GM18873 (cell line): ENCODE results near the gene KATNIP.

Source experiments
- ATAC-seq: cut with Tn5 transposase; IDR thresholded peaks from one replicate; pipeline ENCODE4 v1.9.1; 2021; ENCODE audit warnings: mild to moderate bottlenecking, moderate library complexity, moderate number of reproducible peaks; ENCODE audit not compliant: unreplicated experiment, low FRiP score

KATNIP gene

GRCh38 chr16:27576729-27577128 is 26.8 kb downstream of the KATNIP start:
- no peak for ATAC-seq

DNA sequence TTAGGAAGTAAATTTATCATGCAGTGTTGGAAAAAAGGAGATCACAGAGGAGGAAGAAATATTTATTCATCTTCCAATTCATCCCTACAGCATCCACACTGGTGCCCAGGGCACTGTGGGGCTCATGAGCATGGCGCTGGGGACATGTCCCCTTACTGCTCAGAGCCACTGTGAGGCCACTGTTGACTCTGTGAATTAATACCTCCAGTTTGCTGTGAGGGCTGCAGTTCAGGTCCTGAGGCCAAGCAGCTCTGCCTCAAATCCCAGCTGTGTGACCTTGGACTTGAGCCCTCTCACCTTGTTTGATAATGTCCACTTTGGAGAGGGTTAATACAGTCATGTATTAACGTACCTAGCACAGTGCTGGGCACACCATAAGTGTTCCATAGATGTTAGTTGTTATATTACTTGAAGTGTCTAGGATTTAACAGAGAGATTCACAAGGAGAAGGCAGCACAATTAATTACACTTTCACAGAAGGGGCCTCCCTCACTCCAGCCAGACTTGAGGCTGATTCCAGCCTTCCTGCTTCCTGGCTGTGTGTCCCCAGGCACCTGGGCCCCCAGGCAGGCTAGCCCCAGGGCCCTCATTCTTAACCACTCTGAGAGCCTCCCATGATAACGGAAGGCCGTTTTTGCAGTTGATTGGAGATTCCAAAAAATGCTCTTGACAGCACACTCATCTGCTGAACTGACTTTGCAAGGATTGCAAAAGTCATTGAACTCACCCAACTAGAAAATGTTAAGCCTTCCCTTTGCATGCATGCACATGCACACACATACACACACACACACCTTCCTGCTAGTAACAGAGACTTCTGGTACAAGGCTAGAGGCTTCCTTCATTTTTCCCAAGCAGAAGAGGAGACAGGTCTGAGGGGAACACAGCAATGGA is 29.4 kb downstream of the KATNIP start:
- no peak for ATAC-seq

DNA sequence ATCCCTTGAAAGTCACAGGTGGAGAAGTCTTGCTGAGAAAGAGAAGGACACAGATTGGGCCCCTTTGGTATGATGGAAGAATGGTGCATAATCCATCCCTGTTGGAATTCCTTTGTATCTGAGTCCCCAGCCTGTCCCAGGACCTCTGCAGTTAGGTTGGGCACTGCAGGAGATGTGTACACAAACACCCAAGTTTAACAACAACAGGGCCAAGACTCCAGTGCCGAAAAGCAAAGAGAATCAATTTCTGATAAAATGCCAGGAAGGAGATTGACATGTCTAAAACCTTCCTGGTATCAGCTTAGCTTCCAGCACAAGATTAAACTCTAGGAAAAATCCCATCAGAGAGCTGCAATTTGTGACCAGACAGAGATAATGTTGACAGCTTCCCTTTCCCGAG is 32.9 kb downstream of the KATNIP start:
- no peak for ATAC-seq

- ATAC-seq, result no peak
Observed at GRCh38 chr16:27583634-27584033, 33.7 kb downstream of the KATNIP start.

GRCh38 chr16:27585200-27585599 is 35.3 kb downstream of the KATNIP start:
- no peak for ATAC-seq

- no peak for ATAC-seq
Observed at GRCh38 chr16:27586711-27587110, 36.8 kb downstream of the KATNIP start.

- ATAC-seq, result no peak
Observed at GRCh38 chr16:27588057-27588456, 38.1 kb downstream of the KATNIP start.

GRCh38 chr16:27591837-27592236 is 41.9 kb downstream of the KATNIP start:
- ATAC-seq, result no peak

GRCh38 chr16:27595475-27595874 is 45.5 kb downstream of the KATNIP start:
- ATAC-seq, result no peak

- no peak for ATAC-seq
Observed at GRCh38 chr16:27595993-27596392, 46.0 kb downstream of the KATNIP start.

DNA sequence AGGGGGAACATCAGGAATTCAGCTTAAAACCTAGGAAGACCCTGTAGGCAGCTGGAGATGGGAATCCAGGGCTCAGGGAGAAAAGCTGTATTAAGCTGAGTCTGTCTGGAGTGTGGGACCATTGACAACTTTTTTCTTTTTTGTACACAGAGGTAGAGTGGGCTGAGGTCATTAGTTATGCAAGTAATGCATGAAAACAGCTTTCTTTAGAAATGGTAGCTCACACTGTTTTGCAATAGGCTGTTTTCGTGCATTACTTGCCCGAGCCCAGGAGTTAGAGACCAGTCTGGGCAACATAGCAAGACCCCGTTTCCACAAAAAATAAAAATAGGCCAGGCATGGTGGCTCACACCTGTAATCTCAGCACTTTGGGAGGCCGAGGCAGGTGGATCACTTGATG is 46.5 kb downstream of the KATNIP start:
- ATAC-seq, result no peak

DNA sequence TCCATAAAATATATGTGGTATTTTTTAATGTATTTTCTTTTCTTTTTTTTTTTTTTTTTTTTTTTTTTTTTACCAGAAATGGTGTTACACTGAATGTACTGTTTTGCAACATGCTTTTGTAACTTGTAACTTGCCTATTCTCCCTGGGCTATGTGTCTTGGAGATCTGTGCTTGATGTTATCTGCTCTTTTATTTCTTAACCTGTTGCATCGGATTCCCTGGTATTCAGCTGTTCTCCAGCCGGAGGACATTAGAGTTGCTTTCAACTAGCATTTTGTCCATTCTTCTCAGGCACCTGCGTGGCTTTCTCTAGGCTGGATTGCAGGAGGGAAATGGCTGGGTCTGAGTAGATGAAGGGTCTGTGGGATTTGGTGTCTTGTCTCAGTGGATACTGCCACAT is 47.4 kb downstream of the KATNIP start:
- ATAC-seq, result no peak

GRCh38 chr16:27598220-27598619 is 48.3 kb downstream of the KATNIP start:
- no peak for ATAC-seq

DNA sequence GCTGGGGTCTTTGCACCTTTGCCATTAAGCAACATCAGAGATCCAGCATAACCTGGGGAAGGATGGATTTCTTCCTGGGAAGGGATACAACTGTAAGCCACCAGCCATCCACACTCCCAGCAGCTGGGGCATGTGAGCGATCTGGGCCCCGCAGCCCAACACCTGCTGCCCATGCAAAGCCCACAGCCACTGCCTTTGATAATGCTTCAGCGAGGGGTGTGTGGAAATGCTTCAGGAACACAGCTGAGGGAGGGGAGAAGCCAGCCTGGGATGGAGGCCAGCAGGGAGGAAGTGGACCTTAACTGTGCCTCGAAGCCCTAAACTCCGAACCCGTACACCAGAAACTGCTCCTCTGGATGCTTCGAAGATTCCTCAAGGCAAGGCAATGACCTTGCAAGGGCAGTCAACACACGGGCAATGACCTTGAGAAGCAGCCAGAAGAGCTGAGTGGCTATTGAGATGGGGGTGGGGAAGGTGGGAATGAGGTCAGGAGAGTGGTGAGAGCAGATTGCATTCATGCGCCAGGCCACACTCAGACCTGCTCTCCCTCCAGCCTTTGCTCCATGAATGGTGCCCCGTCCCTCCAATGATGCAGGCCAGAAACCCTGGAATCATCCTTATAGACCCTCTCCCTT is 49.1 kb downstream of the KATNIP start:
- ATAC-seq, result no peak

DNA sequence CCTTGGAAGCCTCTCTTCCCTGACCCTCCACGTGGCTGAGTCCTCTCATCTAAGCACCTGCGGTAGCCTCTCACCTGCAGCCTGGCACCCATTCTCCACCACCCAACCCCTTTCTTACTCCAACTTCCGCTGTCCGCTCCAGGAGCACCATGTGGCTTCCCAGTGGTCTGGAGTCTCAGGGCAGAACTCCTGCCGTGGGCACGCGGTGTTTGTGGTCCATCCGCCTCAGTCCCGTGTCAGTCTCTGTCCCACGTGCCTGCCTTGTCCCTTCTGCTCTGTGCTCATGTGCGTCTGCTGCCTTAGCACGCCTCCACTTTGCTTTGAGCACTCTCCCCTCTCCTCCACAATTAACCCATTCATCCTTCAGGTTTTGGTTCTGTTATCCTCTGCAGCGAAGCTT is 49.7 kb downstream of the KATNIP start:
- no peak for ATAC-seq
